AG08396 (cell line): ENCODE measurements around the gene BCL2.

Source experiments
- DNase-seq: peaks from one replicate; pipeline ENCODE4 v3.0.0; 2012; ENCODE audit warnings: low spot score, mixed read lengths

BCL2 gene

DNA sequence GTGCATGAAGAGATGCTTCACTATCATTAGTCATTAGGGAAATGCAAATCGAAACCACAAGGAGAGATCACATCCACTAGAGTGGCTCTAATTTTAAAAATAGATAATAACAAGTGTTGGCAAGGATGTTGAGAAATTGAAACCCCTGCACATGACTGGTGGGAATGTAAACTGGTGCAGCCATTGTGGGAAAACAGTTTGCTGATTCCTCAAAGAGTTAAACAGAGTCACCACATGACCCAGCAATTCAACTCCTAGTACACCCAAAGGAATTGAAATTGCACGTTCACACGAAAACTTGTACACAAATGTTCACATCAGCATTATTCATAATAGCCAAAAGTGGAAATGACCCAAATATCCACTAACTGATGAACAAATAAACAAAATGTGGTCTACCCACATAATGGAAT lies 179.5 kb downstream of the BCL2 start:
- no peak for DNase-seq

- DNase-seq, result no peak
These were observed 180.9 kb downstream of the BCL2 start for GRCh38 chr18:63138436-63139340.

DNA sequence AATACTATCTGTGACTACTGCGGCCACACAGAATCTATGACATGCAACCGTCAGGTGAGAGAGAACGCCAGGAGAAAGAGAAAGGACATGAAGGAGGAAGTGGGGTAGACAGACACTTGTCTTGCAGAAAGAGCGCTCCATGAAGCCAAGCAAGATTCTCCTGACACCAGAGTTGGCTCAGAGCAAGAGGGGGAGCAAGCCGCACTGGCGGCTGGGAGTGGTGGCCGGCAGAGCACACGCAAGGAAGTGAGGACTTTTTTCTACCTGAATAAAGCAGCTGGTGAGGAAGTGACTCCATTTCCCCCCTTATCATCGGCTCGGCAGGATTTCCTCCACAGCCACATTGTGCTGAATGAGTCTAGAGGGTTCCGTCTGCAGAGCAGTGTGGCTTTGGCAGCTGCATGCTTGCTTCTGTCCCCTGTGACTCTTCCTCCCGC lies 181.6 kb downstream of the BCL2 start:
- no peak for DNase-seq

GRCh38 chr18:63135101-63135500 lies 184.5 kb downstream of the BCL2 start:
- DNase-seq, result no peak

DNA sequence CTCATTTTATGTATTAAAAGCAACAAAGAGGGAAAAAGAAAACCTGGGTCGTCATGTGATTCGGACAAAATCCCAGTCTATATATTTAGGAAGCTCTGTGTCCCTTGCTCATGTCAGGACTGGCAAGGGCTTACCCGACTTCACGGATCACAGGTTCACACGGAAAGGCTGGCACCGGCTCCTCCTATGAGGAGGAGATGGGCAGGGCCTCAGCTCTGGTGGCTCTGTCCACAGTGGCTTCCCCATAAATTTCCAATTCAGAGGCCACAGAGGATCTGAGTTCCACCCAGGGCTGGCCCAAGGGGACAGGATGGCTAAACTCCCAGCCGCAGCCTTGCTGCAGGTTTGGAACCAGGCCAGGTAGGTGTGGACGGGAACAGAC lies 186.8 kb downstream of the BCL2 start:
- no peak for DNase-seq

GRCh38 chr18:63131959-63132818 lies 187.4 kb downstream of the BCL2 start:
- no peak for DNase-seq

GRCh38 chr18:63131106-63131958 lies 188.2 kb downstream of the BCL2 start:
- DNase-seq, result peak; percentile 71

DNA sequence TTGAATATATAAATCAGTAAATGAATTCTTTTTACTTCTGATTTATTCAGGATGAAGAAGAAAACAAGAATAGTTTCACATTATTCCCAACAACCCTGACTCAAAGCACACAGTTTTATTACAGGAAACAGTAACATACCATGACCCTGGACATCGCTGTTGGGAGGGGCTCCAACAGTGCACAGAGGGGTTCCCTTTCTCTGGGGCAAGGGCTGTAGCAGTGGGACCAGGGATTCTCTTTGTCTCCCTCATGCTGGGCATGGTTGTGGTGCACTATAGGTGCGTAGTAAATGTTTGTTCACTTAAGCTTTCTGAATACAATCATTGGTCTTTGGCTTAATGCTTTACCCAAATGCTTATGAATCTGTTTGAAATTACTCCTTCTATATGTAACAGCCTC lies 189.4 kb downstream of the BCL2 start:
- no peak for DNase-seq

- DNase-seq, result no peak
These were observed 191.2 kb downstream of the BCL2 start for GRCh38 chr18:63128237-63128974.

- DNase-seq, result no peak
These were observed 193.2 kb downstream of the BCL2 start for GRCh38 chr18:63126134-63127069.

GRCh38 chr18:63120620-63121019 lies 198.9 kb downstream of the BCL2 start:
- no peak for DNase-seq

DNA sequence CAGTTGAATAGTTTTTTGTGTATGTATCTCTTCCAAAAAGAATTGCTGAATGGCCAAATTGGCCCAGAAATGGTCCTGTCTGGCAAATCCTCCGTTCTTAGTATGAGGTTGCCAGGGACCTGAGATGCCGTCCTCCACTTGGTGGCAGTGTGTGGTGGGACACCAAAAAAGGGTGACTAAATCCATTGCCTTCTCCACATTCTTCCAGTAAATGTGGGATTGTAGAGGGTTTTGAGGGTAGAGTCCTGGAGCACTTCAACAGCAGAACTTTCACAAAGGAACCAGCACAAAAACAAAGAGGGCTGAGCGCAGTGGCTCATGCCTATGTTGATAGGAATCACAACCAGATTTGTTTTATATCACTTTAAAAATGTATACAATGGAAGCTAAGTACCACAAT lies 199.9 kb downstream of the BCL2 start:
- peak; percentile 24 for DNase-seq

DNA sequence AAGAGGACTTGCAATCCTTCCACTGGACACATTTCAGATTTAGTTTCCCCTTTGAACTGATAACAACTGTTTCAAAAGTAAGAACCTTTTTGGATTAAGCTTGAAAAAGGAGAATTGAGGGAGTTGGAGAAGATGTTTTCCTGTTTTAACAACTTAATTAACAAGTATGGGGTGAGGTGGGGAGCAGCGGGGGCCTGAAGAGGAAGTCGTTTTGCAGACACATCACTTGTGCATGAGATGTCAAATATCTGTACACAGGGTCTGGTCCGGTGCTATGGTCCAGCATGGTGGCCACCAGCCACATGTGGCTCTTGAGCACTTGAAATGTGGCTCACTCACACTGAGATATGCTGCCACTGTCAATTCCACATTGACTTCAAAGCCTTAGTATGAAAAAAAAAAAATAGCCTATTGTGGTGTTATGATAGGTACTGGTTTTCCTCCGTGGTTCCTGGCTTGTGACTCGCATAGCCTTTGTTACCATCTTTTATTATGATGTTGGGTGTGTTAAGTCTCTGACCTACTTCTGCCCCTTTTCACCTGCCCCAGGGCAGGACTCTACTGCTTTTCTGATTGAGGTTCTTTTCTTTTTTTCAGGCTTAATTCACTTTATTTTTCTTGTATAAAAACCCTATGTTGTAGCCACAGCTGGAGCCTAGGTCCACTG lies 205.5 kb downstream of the BCL2 start:
- no peak for DNase-seq

DNA sequence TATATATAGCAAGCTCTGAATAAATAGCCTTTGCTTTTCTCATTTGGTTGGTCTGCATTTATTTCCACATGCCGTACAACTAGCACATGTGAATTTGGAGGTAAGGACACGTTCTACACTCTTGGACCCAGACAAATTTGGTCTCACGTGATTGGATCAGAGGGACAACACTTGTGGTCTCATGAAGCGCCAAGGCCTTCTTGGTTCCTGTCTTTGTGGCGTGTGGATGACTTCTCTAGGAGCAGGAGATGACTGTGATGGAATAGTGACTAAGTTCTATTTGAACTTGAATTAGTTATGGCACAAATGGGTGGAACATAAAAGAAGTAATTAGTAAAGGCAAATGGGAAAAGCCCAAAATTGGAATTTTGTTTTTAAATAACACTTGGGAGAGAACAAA lies 206.9 kb downstream of the BCL2 start:
- DNase-seq, result no peak

DNA sequence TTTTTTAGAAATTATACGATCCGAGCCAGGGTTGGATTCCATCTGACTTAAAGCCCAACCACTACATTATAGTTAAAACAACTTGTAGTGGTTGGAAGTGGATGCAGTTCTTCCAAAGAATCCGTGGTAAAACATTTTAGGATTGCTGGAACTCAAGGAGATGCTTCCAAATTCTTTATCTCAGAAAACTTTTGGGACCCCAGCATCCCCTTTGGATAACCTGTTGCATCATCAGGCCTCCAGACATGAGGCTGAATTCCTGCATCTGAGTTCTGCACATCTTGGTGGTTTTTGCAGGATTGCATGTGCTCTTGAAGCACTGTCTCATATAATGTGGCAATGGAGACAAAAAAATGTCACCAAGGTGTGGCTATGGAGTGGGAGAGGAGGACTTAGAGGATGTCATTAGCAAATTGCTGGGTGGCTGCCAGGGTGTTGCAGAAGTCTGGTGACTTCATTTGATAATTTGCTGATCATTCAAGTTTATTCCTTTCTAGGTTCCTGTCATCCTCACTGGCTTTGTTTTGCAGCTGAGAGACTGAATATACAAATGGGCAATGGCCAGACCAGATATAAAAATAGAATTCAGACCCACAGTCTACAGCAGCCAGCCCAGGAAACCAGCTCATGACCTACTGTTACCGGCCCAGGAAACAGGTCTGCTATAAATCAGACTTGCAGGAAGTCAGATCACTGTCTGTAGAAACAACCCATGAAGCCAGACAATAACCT lies 207.7 kb downstream of the BCL2 start:
- DNase-seq, result no peak

DNA sequence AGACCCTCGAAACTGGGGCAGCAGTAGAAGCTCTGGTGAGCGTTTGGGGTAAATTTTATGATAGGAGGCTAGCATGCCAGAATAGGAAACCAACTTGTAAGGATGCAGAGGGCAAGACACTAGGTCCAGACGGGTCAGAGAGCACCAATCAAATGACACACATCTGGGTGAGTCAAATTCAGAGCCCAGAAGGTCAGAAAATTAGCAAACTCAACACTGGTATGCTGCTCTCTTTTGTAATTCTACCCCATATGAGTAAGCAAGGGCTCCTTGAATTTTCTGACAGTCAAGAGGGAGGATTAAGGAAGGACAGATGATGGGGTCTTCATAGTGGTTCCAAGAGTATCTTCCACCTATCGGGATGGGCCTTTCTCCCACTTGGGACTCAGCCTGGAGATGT lies 209.8 kb downstream of the BCL2 start:
- no peak for DNase-seq

DNA sequence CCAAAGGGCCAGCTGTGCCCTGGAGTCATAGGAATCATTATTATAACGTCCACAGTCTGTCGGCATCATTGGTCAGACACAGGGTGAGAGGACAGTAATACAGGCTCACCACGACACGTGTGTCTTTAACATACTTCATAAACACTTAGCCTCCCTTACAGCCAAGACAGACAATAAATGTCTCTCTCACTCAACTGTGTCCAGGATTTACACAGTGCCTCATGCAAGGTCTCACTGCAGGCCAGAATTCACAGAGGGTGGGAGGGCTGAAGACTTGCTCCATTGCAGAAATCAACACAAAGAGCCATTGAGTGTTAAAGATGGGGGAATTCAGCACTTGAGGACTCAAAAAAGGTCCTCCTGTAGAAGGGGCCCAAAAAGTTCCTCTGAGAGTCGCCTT lies 210.5 kb downstream of the BCL2 start:
- DNase-seq, result no peak

GRCh38 chr18:63107931-63108330 lies 211.6 kb downstream of the BCL2 start:
- DNase-seq, result no peak
